Mammary epithelial cell (primary cell): ENCODE results near the gene ERC1.
"Not testable (repeated sequence)": the region's sequence is repeated elsewhere in the genome, so short reads cannot be mapped to it uniquely, and the experiment has no call there.

Experiments used
- CTCF ChIP-seq, 2 donors: IDR thresholded peaks in 1 of 2; conservative IDR thresholded peaks in 1 of 2; 2 replicates each; pipeline ENCODE4 v1.5.1; 2011 to 2012; ENCODE audit warnings: inconsistent platforms in 2 of 2, low read length in 2 of 2, mild to moderate bottlenecking in 2 of 2, control low read depth in 1 of 2, low read depth in 1 of 2; ENCODE audit not compliant: insufficient read depth in 1 of 2; ENCODE audit errors: extremely low read depth in 1 of 2
- EZH2 ChIP-seq: IDR thresholded peaks from 2 replicates; pipeline ENCODE4 v1.6.1; 2012; ENCODE audit warnings: low read length, inconsistent platforms, borderline replicate concordance

DNA sequence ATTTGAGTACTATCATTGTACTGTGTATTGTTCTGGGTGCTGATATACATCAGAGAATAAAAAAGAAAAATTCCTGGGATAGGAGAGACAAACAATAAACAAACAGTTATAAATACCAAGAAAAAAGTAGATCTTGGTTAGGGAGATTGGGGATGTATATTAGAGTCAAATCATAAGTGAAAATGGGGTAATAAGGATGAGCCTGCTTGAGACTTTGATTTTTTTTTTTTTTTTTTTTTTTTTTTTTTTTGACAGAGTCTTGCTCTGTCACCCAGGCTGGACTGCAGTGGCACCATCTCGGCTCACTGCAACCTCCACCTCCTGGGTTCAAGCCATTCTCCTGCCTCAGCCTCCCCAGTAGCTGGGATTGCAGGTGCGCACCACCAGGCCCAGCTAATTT is 108.6 kb downstream of the ERC1 start:
- not testable (repeated sequence) for TF ChIP-seq CTCF (conservative IDR thresholded peaks at IDR 0.05 in 1 of 2, IDR thresholded peaks at IDR 0.05 in 1 of 2; ENCODE audit: extremely low read depth in 1 of 2, insufficient read depth in 1 of 2, low read depth in 1 of 2, low read length in 2 of 2); EZH2
